Measurements from ENCODE around the gene KCNG1. TPM values are rescaled to one million over a fixed set of nuclear protein-coding genes. Genes with fewer than 3 reads are reported as not detected.
"Not testable (repeated sequence)": the region's sequence is repeated elsewhere in the genome, so short reads cannot be mapped to it uniquely, and the experiment has no call there.

The KCNG1 gene
- total RNA-seq, 2 experiments from 2014 or later, result 0.13 to 0.30 TPM

DNA sequence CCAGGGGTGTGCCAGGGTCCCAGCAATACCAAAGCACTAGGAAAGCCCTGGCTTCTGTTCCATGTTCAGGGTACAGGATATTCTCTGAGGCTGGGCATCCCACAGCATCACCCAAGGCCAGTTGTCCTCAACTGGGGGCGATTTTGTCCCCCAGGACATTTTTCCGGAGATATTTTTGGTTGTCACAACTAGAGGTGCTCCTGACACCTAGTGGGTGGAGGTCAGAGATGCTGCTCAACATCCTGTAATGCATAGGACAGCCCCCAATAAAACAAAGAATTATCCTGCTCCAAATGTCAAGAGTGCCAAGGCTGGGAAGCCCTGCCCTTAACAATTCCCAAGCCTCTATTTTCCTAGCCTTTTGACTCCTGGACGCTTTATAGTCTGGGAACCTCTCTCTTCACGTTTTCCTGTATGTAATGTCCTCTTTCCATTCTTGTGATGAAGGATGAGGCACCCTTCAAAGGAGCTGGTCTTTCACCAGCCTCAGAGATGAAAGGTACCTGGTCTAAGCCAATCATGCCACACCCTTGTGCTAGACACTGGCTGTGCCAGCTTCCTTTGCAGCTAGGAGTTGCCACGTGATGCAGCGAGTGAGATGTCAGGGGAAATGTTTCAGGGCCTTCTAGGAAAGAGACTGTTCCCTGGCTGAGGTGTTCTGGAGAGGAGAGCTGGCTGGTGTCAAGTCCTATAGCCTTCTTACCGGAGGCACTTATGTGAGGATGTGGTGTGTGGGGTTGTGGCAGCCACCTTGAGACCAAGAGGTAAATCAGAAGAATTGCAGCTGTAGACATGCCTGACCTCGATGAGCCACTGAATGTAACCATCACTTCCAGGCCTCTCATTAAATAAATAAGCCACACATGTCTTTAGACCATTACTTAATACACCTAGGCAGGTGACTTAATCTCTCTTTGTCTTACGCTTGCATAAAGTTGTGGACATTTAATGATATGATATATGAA lies 23.4 kb upstream of the KCNG1 start:
- CTCF ChIA-PET, result no interaction called here
- Mint-ChIP-seq H3K36me3 (ENCODE audit: low read depth) (no peaks in the 10 kb centered on the region), H3K4me1 (no peaks in the 10 kb centered on the region), H3K27ac (no peak overlapping the region), H3K9me3 (no peaks in the 10 kb centered on the region), H3K27me3 (peaks cover 20% of the 10 kb centered on the region), H3K4me3 (no peak overlapping the region)
- DNase-seq, result no peak
- POLR2A ChIA-PET, result no interaction called here

DNA sequence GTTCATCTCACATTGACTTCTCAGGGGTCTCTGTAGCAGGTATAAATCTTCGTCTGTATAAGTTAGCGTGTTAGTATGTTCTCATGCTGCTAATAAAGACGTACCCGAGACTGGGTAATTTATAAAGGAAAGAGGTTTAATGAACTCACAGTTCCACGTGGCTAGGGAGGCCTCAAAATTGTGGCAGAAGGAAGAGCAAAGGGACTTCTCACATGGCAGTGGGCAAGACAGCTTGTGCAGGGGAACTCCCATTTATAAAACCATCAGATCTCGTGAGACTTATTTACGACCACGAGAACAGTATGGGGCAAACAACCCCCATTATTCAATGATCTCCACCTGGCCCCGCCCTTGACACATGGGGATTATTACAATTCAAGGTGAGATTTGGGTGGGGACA lies 22.6 kb upstream of the KCNG1 start:
- H3K4me1 Mint-ChIP-seq; DNase-seq; POLR2A ChIA-PET; H3K4me3 Mint-ChIP-seq; H3K36me3 Mint-ChIP-seq (ENCODE audit: low read depth); CTCF ChIA-PET; H3K9me3 Mint-ChIP-seq; H3K27ac Mint-ChIP-seq: not testable (repeated sequence)
- H3K27me3 Mint-ChIP-seq, result peaks cover 13% of the 10 kb centered on the region

DNA sequence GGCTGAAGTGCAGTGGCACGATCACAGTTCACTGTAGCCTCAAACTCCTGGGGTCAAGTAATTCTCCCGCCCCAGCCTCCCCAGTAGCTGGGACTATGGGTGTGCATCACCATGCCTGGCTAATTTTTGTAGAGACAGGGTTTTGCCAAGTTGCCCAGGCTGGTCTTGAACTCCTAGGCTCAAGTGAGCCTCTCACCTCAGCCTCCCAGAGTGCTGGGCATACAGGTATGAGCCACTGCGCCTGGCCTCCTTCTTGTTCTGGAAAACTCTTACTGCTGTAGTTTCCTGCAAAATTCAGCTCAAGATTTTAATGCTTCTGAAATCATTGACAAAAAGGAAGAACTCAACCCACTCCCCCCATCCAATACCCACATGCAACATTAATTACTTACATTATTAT lies 21.9 kb upstream of the KCNG1 start:
- DNase-seq, result no peak
- H3K27ac Mint-ChIP-seq, result no peak overlapping the region
- H3K9me3 Mint-ChIP-seq, result no peaks in the 10 kb centered on the region
- ChIA-PET CTCF (no interaction called here), POLR2A (no interaction called here)
- no peak overlapping the region for H3K4me3 Mint-ChIP-seq
- H3K27me3 Mint-ChIP-seq, result peaks cover 6% of the 10 kb centered on the region
- no peaks in the 10 kb centered on the region for H3K36me3 Mint-ChIP-seq (ENCODE audit: low read depth)
- no peaks in the 10 kb centered on the region for H3K4me1 Mint-ChIP-seq

- peaks cover 2% of the 10 kb centered on the region for H3K27me3 Mint-ChIP-seq
- ChIA-PET POLR2A (no interaction called here), CTCF (interaction anchor here (0.6 kb wide), 1 partner anchor 1825 kb away, joined by 3 read pairs; the partner anchor contains the start of gene DDX27)
- H3K9me3 Mint-ChIP-seq, result no peaks in the 10 kb centered on the region
- no peak overlapping the region for H3K27ac Mint-ChIP-seq
- no peaks in the 10 kb centered on the region for H3K4me1 Mint-ChIP-seq
- H3K4me3 Mint-ChIP-seq, result no peak overlapping the region
- H3K36me3 Mint-ChIP-seq (ENCODE audit: low read depth), result no peaks in the 10 kb centered on the region
- DNase-seq, result no peak
Measured at GRCh38 chr20:51043811-51044210, 20.9 kb upstream of the KCNG1 start.

DNA sequence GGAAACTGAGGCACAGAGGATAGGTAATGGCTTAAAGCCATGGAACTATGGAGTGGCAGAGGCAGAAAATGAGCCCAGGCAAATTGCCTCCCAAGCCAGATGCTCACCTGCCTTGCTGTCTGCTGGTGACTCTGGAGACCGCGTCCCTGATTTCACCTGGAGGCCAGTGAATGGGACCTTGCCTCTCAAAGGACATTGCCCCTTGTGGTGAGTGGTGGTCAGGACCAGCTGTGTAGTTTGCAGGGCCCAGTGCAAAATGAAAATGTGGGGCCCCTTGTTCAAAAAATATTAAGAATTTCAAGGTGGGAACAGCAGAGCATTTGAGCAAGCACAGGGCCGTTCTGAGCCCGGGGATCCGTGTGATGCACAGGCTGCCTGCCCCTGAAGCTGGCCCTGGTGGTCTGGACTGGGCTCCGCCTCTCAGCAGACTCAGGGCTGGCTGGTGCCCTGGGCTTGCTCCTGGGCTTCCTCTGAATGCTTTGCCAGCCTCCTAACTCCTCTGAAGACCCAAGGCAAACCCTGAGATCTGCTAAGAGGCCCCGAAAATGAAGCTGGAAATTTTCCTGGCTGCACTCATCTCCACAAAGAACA lies 19.8 kb upstream of the KCNG1 start:
- POLR2A ChIA-PET, result no interaction called here
- no peak overlapping the region for H3K27ac Mint-ChIP-seq
- H3K4me3 Mint-ChIP-seq, result no peak overlapping the region
- H3K27me3 Mint-ChIP-seq, result peaks cover 2% of the 10 kb centered on the region
- CTCF ChIA-PET, result interaction anchor here (0.7 kb wide), 2 partner anchors 27 to 49 kb away, joined by 3 to 4 read pairs; no protein-coding TSS in a partner anchor
- no peaks in the 10 kb centered on the region for H3K36me3 Mint-ChIP-seq (ENCODE audit: low read depth)
- no peaks in the 10 kb centered on the region for H3K9me3 Mint-ChIP-seq
- no peak for DNase-seq
- no peaks in the 10 kb centered on the region for H3K4me1 Mint-ChIP-seq

DNA sequence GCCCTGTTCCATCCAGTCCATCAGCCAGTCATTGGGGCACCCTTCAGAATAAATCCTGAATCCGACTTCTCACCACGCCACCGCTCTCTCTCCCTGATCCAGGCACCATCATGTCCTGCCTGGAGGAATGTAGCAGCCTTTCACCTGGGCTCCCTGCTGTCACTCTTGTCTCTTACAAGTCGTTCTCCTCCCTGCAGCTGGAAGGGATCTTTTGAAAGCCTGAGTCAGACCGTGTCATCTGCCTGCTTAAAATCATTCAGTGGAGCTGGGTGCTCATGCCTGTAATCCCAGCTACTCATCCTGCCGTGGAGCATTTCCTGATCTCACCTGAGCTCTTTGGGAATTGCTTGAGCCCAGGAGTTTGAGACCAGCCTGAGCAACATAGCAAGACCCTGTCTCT lies 19.2 kb upstream of the KCNG1 start:
- no peaks in the 10 kb centered on the region for H3K36me3 Mint-ChIP-seq (ENCODE audit: low read depth)
- H3K27me3 Mint-ChIP-seq, result peaks cover 2% of the 10 kb centered on the region
- ChIA-PET CTCF (interaction anchor here (0.7 kb wide), 1 partner anchor 49 kb away, joined by 3 read pairs; no protein-coding TSS in a partner anchor), POLR2A (no interaction called here)
- no peaks in the 10 kb centered on the region for H3K4me1 Mint-ChIP-seq
- no peaks in the 10 kb centered on the region for H3K9me3 Mint-ChIP-seq
- DNase-seq, result no peak
- H3K4me3 Mint-ChIP-seq, result no peak overlapping the region
- no peak overlapping the region for H3K27ac Mint-ChIP-seq

- no peak overlapping the region for H3K4me3 Mint-ChIP-seq
- ChIA-PET POLR2A (no interaction called here), CTCF (no interaction called here)
- DNase-seq, result no peak
- no peak overlapping the region for H3K27ac Mint-ChIP-seq
- H3K4me1 Mint-ChIP-seq, result peaks cover 5% of the 10 kb centered on the region
- H3K36me3 Mint-ChIP-seq (ENCODE audit: low read depth), result no peaks in the 10 kb centered on the region
- no peaks in the 10 kb centered on the region for H3K9me3 Mint-ChIP-seq
- H3K27me3 Mint-ChIP-seq, result peaks cover 9% of the 10 kb centered on the region
Measured at GRCh38 chr20:51037532-51038115, 14.7 kb upstream of the KCNG1 start.

DNA sequence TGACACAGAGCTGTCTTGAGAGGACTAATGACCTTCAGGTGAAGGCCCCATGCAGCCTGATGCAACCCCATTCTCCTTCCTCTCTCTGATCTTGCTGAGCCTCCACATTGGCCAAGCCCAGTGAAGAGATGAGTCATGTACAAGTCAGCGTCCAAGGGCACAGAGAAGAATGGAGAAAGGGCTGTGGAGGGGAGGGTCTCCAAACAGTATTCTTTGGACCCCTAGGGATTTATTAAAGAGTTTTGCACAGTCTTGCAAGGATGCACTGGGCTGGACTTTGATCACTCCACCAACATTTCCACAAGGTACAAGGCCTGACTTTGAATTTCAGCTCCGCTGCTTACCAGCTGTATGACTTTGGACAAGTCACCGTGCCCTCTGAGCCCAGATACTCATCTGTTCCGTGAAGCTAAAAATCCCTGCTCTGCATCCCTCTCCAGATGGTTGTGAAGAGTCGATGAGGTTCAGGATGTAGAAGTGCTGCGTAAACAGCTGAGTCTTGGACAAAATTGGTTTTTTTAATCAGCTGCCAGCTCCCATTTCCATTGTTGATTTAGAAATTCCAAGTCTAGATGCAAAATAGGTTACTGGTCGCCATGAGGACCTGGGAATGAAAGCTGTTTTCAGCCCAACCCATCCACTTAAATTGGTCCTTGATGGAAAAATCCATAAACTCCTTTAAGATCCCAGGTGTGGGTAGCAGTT lies 14.1 kb upstream of the KCNG1 start:
- CTCF ChIA-PET, result no interaction called here
- no peak overlapping the region for H3K4me3 Mint-ChIP-seq
- H3K36me3 Mint-ChIP-seq (ENCODE audit: low read depth), result no peaks in the 10 kb centered on the region
- peaks cover 15% of the 10 kb centered on the region for H3K27me3 Mint-ChIP-seq
- peaks cover 5% of the 10 kb centered on the region for H3K4me1 Mint-ChIP-seq
- no peak for DNase-seq
- H3K27ac Mint-ChIP-seq, result no peak overlapping the region
- POLR2A ChIA-PET, result no interaction called here
- peaks cover under 1% of the 10 kb centered on the region for H3K9me3 Mint-ChIP-seq

DNA sequence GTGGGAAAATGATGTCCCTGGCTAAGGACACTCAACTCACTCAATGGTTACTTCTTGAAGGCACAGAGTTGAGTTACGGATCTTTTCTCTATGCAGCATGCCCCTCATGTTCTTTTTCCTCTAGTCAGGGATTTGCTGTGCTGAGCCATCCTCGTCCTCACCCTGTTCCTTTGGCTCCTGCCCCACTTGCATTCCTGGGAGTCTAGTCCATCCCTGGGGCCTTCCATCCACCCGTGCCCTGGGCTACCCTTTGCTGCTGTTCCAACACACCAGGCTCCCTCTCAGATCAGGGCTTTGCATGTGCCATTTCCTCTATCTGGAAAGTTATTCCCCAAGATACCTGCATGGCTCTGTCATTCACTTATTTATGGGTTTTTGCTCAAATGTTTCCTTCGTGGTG lies 13.3 kb upstream of the KCNG1 start:
- Mint-ChIP-seq H3K9me3 (peaks cover 5% of the 10 kb centered on the region), H3K4me3 (no peak overlapping the region), H3K36me3 (ENCODE audit: low read depth) (no peaks in the 10 kb centered on the region), H3K27me3 (peaks cover 23% of the 10 kb centered on the region), H3K4me1 (peaks cover 5% of the 10 kb centered on the region), H3K27ac (no peak overlapping the region)
- ChIA-PET CTCF (no interaction called here), POLR2A (no interaction called here)
- DNase-seq, result no peak

GRCh38 chr20:51034988-51035656 lies 12.2 kb upstream of the KCNG1 start:
- H3K4me3 Mint-ChIP-seq, result no peak overlapping the region
- peaks cover 5% of the 10 kb centered on the region for H3K4me1 Mint-ChIP-seq
- POLR2A ChIA-PET, result no interaction called here
- no peaks in the 10 kb centered on the region for H3K36me3 Mint-ChIP-seq (ENCODE audit: low read depth)
- no peak for DNase-seq
- H3K9me3 Mint-ChIP-seq, result peaks cover 5% of the 10 kb centered on the region
- H3K27ac Mint-ChIP-seq, result no peak overlapping the region
- peaks cover 31% of the 10 kb centered on the region for H3K27me3 Mint-ChIP-seq
- CTCF ChIA-PET, result interaction anchor here (1.3 kb wide), 1 partner anchor 20 kb away, joined by 3 read pairs; no protein-coding TSS in a partner anchor

- no peak overlapping the region for H3K27ac Mint-ChIP-seq
- no peak overlapping the region for H3K4me3 Mint-ChIP-seq
- peaks cover 5% of the 10 kb centered on the region for H3K4me1 Mint-ChIP-seq
- CTCF ChIA-PET, result interaction anchor here (1.3 kb wide), 1 partner anchor 19 kb away, joined by 3 read pairs; no protein-coding TSS in a partner anchor
- H3K27me3 Mint-ChIP-seq, result peaks cover 37% of the 10 kb centered on the region
- no peaks in the 10 kb centered on the region for H3K36me3 Mint-ChIP-seq (ENCODE audit: low read depth)
- no peak for DNase-seq
- peaks cover 5% of the 10 kb centered on the region for H3K9me3 Mint-ChIP-seq
- POLR2A ChIA-PET, result no interaction called here
Measured at GRCh38 chr20:51034476-51034875, 11.6 kb upstream of the KCNG1 start.

DNA sequence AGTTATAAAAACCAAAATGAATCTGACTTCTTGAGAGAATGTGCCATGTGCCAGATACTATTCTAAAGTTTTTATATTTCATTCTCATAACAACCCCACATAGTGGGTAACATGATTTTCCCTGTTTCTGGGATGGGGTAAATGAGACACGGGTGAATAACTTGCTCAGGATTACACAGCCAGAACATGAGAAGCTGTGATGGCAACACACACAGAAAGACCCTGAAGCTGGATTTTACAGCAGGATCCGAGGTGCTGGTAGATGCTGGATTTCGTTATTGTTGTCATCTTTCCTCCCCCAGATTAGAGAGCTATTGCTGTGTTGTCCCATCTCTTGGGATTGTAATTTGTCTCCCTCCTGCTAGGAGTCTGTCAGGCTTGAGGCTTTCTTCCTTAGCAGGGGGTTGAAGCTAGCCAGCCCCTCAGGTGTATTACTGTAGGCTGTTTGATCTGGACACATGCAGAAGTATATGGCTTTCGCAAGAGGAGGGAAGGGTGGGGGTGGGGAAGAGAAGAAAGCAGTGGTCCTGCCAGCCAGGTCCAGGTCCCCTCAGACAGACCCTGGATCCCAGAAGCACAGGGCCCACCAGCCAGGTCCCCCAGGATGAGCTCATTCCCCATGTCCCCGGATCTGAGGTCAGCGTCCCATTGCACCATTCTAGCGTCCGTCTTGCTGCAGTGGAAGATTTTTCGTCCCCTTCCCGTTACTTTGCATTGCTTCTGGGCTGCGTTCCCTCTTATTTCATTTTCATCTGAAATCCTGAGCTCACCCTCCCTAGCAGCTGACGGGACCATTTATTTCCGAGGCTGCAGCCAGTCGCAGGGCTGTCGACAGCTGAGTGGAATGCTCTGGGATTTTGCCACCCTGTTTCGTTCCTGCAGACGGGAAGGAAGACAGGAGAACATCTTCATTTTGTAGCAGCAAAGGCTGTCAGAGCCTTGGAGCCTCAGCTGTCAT lies 7.3 kb upstream of the KCNG1 start:
- POLR2A ChIA-PET, result no interaction called here
- no peaks in the 10 kb centered on the region for H3K36me3 Mint-ChIP-seq (ENCODE audit: low read depth)
- H3K9me3 Mint-ChIP-seq, result peaks cover 5% of the 10 kb centered on the region
- CTCF ChIA-PET, result interaction anchor here (3.5 kb wide), 1 partner anchor 15 kb away, joined by 13 read pairs; no protein-coding TSS in a partner anchor
- H3K4me3 Mint-ChIP-seq, result no peak overlapping the region
- peaks cover 5% of the 10 kb centered on the region for H3K4me1 Mint-ChIP-seq
- DNase-seq, result no peak
- H3K27ac Mint-ChIP-seq, result no peak overlapping the region
- peaks cover 58% of the 10 kb centered on the region for H3K27me3 Mint-ChIP-seq
